Heart left ventricle (tissue), 13 donors: ENCODE results near the gene UBE3A.

Experiments used
- POLR2A ChIP-seq, 2 donors: fragments of 450-650 bp; IDR thresholded peaks; one replicate each; pipeline ENCODE4 v1.6.1; 2017; ENCODE audit warnings: antibody characterized with exemption in 2 of 2, mild to moderate bottlenecking in 2 of 2, moderate library complexity in 2 of 2
- TF ChIP-seq, protein P1 (sequence below), 12 donors: fragments of 200-600 bp; sonication (generic) in 4 of 12; IDR thresholded peaks; one replicate each; pipeline versions ENCODE4 v1.5.0 to v1.8.0; 2018 to 2022; ENCODE audit warnings: antibody characterized with exemption in 12 of 12, mild to moderate bottlenecking in 5 of 12
- donor health status: ischemic (EF 13 %, LVEDD 7.1; RV severe dilation, severe dysfunction).
- donor health status: DM: no; HTN: yes; CAD: no.
- donor health status: DM: no; HTN: no; CAD: no.
- donor health status: ischemic (EF 25% LVEDD 6.9; RV normal size, moderate dysfunction).
- donor health status: ischemic (EF 25% LVEDD 5.7; RV mildly dilated, moderate dysfunction).
- donor health status: ischemic (EF 35%, LVEDD 5.7; RV mildly dilated, moderate dysfunction).
- donor health status: nonischemic (EF 11% LVEDD 7.7; RV severe dilation, severe dysfunction).
- donor health status: DM: yes; HTN: yes; CAD: no.
- donor health status: PGD.
- donor health status: ischemic (EF 29% LVEDD 5.4; RV normal size, mild dysfunction).
- donor health status: nonischemic (EF 23%, LVEDD 6.1; RV moderate dilation, normal function).

GRCh38 chr15:25394898-25395297, 43.9 kb downstream of the UBE3A start:
- TF ChIP-seq, protein P1, sequence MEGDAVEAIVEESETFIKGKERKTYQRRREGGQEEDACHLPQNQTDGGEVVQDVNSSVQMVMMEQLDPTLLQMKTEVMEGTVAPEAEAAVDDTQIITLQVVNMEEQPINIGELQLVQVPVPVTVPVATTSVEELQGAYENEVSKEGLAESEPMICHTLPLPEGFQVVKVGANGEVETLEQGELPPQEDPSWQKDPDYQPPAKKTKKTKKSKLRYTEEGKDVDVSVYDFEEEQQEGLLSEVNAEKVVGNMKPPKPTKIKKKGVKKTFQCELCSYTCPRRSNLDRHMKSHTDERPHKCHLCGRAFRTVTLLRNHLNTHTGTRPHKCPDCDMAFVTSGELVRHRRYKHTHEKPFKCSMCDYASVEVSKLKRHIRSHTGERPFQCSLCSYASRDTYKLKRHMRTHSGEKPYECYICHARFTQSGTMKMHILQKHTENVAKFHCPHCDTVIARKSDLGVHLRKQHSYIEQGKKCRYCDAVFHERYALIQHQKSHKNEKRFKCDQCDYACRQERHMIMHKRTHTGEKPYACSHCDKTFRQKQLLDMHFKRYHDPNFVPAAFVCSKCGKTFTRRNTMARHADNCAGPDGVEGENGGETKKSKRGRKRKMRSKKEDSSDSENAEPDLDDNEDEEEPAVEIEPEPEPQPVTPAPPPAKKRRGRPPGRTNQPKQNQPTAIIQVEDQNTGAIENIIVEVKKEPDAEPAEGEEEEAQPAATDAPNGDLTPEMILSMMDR (IDR thresholded peaks at IDR 0.05): no peak
- TF ChIP-seq POLR2A (IDR thresholded peaks at IDR 0.05): no peak
